Measurements from ENCODE around the gene RBM4B. TPM values are rescaled to one million over a fixed set of nuclear protein-coding genes. Genes with fewer than 3 reads are reported as not detected.

Gene RBM4B
- total RNA-seq, 6 experiments from 2014 or later, result 17.0 to 21.1 (median 18.2) TPM

DNA sequence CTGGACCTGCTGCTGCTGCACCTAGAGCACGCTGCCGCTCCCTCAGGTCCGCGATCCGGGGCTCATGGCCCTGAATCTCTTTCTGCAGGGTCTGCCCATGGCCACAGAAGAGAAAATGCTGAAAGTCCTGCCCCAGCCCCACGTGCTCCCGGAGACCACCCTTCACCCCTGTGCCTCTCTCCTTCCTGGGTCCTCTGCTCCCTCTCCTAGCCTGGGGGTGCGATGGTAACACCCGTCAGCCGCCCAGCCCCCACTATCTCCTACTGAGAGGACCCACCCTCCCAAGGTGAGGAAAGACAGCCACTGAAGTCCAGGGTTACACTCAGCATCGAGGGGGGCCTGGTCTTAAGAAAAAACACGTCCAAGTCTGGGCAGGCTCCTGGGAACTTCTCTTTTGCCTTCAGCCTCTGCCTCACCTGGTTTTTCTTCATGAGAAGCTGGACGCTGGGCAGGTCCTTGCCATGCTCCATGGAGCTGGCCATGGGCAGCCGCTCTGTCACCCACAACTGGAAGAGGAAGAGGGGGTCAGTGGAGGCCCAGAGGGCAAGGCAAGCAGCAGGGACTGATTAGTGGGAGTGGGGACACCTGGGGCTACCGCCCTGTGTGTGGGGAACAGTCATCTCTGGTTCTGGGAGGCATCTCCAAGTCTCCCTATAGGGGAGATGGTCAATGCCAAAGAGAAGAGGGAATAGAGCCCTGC, 15.8 kb upstream of the RBM4B start:
- H3K36me3 Mint-ChIP-seq (ENCODE audit: low read depth), result no peaks in the 10 kb centered on the region
- DNase-seq, result no peak
- TF ChIP-seq, protein P1, sequence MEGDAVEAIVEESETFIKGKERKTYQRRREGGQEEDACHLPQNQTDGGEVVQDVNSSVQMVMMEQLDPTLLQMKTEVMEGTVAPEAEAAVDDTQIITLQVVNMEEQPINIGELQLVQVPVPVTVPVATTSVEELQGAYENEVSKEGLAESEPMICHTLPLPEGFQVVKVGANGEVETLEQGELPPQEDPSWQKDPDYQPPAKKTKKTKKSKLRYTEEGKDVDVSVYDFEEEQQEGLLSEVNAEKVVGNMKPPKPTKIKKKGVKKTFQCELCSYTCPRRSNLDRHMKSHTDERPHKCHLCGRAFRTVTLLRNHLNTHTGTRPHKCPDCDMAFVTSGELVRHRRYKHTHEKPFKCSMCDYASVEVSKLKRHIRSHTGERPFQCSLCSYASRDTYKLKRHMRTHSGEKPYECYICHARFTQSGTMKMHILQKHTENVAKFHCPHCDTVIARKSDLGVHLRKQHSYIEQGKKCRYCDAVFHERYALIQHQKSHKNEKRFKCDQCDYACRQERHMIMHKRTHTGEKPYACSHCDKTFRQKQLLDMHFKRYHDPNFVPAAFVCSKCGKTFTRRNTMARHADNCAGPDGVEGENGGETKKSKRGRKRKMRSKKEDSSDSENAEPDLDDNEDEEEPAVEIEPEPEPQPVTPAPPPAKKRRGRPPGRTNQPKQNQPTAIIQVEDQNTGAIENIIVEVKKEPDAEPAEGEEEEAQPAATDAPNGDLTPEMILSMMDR (IDR thresholded peaks at IDR 0.05), result no peak
- no peaks in the 10 kb centered on the region for H3K9me3 Mint-ChIP-seq
- H3K27ac Mint-ChIP-seq, result no peak overlapping the region
- no peaks in the 10 kb centered on the region for H3K4me1 Mint-ChIP-seq (ENCODE audit: low read depth)
- peaks cover 16% of the 10 kb centered on the region for H3K27me3 Mint-ChIP-seq (ENCODE audit: insufficient read depth)
- no peak overlapping the region for H3K4me3 Mint-ChIP-seq

DNA sequence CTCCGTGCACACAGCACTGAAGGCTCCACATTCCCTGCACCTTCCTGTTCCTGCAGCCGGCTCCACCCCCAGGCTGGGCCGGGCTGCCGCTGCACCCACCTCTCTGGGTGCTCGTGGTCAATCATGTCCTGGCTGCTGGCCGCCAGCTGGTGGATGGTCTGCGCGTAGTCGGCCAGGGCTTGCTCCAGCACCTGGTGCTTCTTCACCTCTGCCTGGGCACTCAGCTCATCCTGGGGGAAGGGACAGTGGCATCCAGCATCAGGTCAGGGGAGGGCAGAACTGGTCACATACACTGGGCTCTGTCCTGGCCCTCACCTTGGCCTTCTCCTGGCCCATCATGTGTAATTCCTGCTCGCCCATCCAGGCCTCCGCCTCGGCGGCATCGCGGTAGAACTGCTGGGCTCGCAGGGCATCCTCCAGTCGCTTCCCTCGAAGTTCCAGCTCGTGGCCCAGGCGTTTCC, 15.2 kb upstream of the RBM4B start:
- H3K9me3 Mint-ChIP-seq, result no peaks in the 10 kb centered on the region
- H3K36me3 Mint-ChIP-seq (ENCODE audit: low read depth), result no peaks in the 10 kb centered on the region
- peaks cover 14% of the 10 kb centered on the region for H3K27me3 Mint-ChIP-seq (ENCODE audit: insufficient read depth)
- H3K4me3 Mint-ChIP-seq, result no peak overlapping the region
- no peak for DNase-seq
- H3K27ac Mint-ChIP-seq, result no peak overlapping the region
- TF ChIP-seq, protein P1 (IDR thresholded peaks at IDR 0.05), result no peak
- H3K4me1 Mint-ChIP-seq (ENCODE audit: low read depth), result no peaks in the 10 kb centered on the region

DNA sequence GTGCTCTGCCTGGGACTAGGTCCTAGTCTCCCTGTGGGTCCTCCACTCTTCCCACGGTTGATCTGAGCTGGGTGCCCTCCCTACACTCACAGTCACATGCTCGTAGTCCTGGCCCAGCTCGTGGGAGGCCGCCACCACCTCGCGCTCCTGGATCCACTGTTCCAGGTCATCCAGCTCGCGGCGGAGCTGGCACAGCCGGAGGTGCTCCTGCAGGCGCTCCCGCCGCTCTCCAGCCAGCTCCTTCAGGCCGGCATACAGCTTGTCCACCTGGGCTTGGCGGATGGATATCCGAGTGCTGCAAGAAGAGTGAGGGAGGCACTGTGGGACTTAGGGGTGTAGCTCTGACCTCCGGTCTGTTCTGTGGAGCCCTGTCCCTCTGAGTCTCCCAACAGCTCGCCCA, 14.8 kb upstream of the RBM4B start:
- Mint-ChIP-seq H3K9me3 (no peaks in the 10 kb centered on the region), H3K4me1 (ENCODE audit: low read depth) (no peaks in the 10 kb centered on the region), H3K4me3 (no peak overlapping the region), H3K27me3 (ENCODE audit: insufficient read depth) (peaks cover 9% of the 10 kb centered on the region), H3K36me3 (ENCODE audit: low read depth) (no peaks in the 10 kb centered on the region), H3K27ac (no peak overlapping the region)
- TF ChIP-seq, protein P1 (IDR thresholded peaks at IDR 0.05), result no peak
- no peak for DNase-seq

DNA sequence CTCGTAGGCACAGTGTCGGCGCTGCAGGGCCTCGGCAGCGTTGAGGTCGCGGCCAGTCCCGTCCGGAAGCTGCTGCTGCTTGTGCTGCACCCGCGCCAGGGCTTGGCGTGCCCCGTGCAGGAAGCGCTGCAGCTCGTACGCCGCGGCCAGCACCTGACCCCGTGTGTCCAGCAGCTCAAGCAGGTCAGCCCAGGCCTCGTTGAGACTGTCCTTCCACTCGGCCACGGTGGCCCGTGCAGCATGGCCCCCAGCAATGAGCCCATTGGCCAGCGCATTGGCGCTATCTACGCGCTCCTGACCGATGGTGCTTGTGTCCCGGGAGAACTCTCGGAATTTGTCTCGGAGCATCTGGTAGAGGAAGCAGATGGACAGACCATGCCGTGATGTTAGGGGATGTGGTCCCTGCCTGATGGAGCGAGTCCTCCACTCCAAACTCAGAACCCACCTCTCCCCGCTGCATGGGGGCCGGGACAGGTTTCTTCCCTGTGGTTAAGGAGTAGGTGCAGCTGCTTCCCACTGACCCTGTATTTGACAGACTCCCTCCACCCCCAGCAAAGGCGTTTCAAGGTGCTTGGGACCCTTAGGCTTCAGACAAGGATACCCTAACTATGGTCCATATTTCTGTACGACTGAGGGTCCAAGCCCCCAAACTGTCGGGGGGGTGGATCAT, 13.8 kb upstream of the RBM4B start:
- H3K4me3 Mint-ChIP-seq, result no peak overlapping the region
- H3K27me3 Mint-ChIP-seq (ENCODE audit: insufficient read depth), result peaks cover 8% of the 10 kb centered on the region; the same call in 1 of the 2 replicates
- H3K9me3 Mint-ChIP-seq, result no peaks in the 10 kb centered on the region
- no peaks in the 10 kb centered on the region for H3K36me3 Mint-ChIP-seq (ENCODE audit: low read depth)
- no peak overlapping the region for H3K27ac Mint-ChIP-seq
- TF ChIP-seq, protein P1 (IDR thresholded peaks at IDR 0.05), result no peak
- no peaks in the 10 kb centered on the region for H3K4me1 Mint-ChIP-seq (ENCODE audit: low read depth)
- no peak for DNase-seq

DNA sequence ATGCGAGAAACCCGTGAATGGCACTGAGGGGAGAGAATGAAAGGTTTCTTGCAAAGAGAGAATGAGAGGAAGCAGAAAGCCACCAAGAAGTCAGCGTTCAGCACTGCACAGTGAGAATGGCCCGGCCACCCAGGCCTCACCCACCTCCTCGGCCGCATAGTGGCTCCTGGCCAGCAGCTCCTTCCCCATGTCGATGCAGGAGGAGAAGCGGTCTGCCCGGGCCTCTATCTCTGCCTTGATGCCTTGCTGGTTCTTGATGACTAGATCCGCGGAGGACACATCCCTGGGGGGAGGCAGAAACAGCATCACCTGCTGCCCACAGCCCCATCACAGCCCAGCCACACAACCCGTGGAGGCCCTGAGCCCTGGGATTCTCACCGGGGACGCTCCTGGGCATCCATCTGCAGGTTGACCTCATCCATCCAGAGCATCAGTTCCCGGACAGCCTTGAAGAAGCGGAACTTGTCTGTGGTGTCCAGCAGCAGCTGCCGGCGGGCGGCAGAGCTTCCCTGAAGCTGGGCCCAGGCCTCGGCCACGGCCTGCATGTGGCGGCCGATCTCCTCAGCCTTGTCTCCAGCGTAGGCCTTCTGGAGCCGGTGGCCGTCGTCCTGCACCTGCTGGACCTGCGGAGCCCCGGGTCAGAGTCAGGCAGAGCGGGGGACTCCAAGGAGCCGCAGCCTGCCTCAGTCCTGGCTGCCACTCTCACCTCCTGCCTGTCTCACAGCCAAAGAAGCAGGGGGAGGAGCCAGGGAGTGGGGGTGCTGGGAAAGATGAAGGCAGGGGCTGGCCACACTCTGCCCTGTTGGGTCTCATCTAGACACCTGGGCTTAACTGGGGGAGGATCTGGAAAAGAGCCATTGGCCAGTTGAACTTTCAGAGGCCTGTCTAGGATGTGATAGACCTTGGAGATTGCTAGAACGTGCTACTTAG, 12.2 kb upstream of the RBM4B start:
- no peak overlapping the region for H3K27ac Mint-ChIP-seq
- TF ChIP-seq, protein P1 (IDR thresholded peaks at IDR 0.05), result no peak

More for the DNA sequence above, 12.2 kb upstream of the RBM4B start:
- Mint-ChIP-seq H3K9me3 (no peaks in the 10 kb centered on the region), H3K4me3 (no peak overlapping the region), H3K4me1 (ENCODE audit: low read depth) (no peaks in the 10 kb centered on the region), H3K36me3 (ENCODE audit: low read depth) (no peaks in the 10 kb centered on the region), H3K27me3 (ENCODE audit: insufficient read depth) (peaks cover 7% of the 10 kb centered on the region; the same call in 1 of the 2 replicates)
- DNase-seq, result no peak

Data from HFFc6 (cell line).